ENCODE results near the gene VPREB1.

Gene VPREB1, protein sequence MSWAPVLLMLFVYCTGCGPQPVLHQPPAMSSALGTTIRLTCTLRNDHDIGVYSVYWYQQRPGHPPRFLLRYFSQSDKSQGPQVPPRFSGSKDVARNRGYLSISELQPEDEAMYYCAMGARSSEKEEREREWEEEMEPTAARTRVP

DNA sequence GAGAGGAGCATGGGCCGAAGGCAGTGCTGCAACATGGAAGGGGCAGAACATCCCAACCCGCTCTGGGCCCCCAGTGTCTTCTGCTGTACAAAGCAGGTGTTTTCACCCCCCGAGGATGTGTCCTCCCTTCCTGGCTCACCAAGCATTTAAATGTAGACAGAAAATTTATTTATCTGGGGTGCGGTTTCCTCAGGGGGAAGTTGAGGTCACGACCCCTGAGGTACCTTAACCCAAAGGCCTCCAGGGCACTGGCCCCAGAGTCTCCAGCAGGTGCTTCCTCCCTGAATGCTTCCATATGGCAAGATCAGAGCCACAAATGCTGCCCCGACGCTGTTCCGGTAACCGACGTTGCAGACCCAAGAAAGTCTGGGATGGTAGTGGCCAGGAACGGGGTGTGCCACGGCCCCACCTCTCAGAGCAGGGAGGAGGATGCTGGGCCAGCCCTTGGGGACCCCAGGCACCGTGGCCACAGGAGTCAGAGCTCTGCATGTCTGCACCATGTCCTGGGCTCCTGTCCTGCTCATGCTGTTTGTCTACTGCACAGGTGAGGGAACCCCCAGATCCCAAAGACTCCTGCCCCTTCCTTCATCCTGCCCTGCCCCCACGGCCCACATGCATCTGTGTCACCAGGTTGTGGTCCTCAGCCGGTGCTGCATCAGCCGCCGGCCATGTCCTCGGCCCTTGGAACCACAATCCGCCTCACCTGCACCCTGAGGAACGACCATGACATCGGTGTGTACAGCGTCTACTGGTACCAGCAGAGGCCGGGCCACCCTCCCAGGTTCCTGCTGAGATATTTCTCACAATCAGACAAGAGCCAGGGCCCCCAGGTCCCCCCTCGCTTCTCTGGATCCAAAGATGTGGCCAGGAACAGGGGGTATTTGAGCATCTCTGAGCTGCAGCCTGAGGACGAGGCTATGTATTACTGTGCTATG is at the start of gene VPREB1:
TSS of gene VPREB1 (plus strand) at position 471 of the 935 bp plus-strand sequence. CDS start at position 499, 28 bp downstream.
- no peak for DNase-seq (ENCODE audit: low read depth)
- TF ChIP-seq, protein P1, sequence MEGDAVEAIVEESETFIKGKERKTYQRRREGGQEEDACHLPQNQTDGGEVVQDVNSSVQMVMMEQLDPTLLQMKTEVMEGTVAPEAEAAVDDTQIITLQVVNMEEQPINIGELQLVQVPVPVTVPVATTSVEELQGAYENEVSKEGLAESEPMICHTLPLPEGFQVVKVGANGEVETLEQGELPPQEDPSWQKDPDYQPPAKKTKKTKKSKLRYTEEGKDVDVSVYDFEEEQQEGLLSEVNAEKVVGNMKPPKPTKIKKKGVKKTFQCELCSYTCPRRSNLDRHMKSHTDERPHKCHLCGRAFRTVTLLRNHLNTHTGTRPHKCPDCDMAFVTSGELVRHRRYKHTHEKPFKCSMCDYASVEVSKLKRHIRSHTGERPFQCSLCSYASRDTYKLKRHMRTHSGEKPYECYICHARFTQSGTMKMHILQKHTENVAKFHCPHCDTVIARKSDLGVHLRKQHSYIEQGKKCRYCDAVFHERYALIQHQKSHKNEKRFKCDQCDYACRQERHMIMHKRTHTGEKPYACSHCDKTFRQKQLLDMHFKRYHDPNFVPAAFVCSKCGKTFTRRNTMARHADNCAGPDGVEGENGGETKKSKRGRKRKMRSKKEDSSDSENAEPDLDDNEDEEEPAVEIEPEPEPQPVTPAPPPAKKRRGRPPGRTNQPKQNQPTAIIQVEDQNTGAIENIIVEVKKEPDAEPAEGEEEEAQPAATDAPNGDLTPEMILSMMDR (IDR thresholded peaks at IDR 0.05; ENCODE audit: insufficient read depth, low read depth, low read length, missing control alignments) = no peak
- no peak within 1 kb of the TSS for H3K4me3 ChIP-seq (ENCODE audit: low read length)

DNA sequence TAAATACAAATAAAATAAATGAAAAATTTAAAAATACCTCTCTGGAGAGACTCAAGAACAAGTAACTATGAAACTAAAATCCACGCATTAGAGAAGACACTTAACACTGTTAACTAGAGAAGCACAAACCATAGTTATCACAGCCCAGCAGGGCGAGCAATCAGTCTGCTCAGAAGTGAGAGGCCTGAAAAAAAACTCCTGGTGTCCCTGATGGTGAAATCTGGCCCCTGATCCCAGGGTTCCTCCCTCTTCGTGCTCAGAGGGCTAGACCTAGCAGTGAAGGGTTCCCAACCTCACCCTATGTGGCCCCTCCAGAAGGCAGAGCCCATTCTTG is 49.7 kb upstream of the VPREB1 start:
- no peak for DNase-seq (ENCODE audit: low read depth)
- H3K4me3 ChIP-seq (ENCODE audit: low read length) = no peak overlapping the region
- TF ChIP-seq, protein P1 (IDR thresholded peaks at IDR 0.05; ENCODE audit: insufficient read depth, low read depth, low read length, missing control alignments) = no peak

DNA sequence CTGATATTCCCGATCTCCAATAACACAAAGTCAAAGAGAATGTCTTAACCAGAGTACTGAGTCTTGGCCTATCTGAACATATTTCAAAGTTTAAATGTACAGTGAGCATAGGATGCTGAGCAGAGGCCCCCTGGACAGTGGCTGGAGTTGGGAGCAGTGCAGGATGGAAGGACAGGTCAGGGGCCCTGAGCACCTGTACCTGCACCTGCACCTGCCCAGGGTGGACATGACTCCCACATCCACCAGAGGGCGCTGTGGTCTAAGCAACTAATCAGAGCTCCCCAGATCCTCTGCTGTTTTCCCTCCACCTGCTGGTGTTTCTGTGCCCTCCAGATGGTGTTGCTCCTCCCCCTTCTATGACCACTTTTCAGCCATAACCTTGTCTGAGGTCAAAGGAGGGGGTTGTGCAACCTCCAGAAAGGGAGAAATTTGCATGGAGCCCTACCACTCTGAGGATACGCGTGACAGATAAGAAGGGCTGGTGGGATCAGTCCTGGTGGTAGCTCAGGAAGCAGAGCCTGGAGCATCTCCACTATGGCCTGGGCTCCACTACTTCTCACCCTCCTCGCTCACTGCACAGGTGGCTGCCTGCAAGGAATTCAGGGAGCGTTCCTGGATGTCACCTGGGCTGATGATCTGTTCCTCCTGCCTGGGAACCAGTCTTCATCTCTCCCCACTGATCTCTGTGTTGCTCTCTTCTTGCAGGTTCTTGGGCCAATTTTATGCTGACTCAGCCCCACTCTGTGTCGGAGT is 49.1 kb upstream of the VPREB1 start:
- TF ChIP-seq, protein P1 (IDR thresholded peaks at IDR 0.05; ENCODE audit: insufficient read depth, low read depth, low read length, missing control alignments) = peak; percentile 94
- DNase-seq (ENCODE audit: low read depth) = peak; percentile 86
- H3K4me3 ChIP-seq (ENCODE audit: low read length) = no peak overlapping the region

DNA sequence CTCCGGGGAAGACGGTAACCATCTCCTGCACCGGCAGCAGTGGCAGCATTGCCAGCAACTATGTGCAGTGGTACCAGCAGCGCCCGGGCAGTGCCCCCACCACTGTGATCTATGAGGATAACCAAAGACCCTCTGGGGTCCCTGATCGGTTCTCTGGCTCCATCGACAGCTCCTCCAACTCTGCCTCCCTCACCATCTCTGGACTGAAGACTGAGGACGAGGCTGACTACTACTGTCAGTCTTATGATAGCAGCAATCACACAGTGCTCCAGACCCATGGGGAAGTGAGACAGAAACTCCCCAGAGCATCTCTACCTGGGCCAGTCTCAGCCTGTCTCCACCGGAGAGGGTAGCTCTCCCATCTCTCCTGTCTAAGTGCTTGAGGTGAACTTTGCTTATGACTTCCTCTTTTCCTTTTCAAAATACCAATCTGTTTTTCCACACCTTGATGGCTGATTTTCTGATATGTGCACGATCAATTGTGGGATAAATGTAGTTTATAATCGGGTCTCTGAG is 48.5 kb upstream of the VPREB1 start:
- no peak for DNase-seq (ENCODE audit: low read depth)
- TF ChIP-seq, protein P1 (IDR thresholded peaks at IDR 0.05; ENCODE audit: insufficient read depth, low read depth, low read length, missing control alignments) = no peak
- no peak overlapping the region for H3K4me3 ChIP-seq (ENCODE audit: low read length)

DNA sequence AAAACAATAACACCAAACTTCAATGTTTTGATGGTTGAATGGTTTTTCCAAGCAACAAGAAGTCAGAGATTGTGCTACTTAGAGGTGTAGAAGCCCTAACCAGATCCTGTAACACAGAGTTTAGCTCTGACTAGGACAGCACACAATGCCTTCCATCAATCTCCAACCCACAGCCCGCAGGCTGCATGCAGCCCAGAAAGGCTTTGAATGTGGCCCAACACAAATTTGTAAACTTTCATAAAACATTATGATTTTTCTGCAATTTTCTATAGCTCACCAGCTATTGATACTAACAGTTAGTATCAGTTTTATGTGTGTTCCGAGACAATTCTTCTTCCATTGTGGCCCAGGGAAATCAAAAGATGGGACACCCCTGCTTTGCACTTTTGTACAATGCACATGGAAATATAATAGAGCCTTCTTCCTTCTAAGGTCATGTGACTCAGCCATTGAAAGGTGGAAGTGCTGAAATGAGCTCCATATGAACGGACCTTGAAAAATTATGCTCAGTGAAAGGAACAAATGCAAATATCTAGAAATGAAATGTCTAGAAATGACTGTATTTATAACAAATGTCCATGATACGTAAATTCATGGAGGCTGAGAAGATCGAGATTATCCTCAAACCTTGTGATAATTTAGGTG is 47.6 kb upstream of the VPREB1 start:
- no peak overlapping the region for H3K4me3 ChIP-seq (ENCODE audit: low read length)
- TF ChIP-seq, protein P1 (IDR thresholded peaks at IDR 0.05; ENCODE audit: insufficient read depth, low read depth, low read length, missing control alignments) = no peak
- no peak for DNase-seq (ENCODE audit: low read depth)

DNA sequence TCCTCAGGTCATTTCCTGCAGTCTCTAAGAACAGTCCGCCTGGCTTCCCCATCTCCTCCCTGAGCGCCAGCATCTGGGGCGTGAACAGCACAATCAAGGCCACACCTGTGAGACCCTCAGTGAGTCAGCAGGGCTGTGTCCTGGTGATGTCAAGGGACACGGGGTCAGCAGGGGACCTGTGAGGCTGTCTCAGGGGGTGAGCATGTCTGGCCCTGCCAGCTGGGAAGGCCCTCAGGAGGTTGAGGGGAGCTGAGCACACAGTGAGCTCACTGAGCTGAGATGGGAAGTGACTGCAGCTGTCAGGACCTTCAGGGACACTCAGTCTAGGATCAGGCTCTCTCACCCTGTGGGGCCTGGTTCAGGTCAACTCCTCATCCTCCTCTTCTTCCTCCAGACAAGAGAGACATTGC is 46.6 kb upstream of the VPREB1 start:
- H3K4me3 ChIP-seq (ENCODE audit: low read length) = no peak overlapping the region
- TF ChIP-seq, protein P1 (IDR thresholded peaks at IDR 0.05; ENCODE audit: insufficient read depth, low read depth, low read length, missing control alignments) = no peak
- DNase-seq (ENCODE audit: low read depth) = no peak

All from epithelial cell of esophagus (primary cell).